OCI-LY1 (cell line): Measurements from ENCODE around the gene ZNHIT1.

Experiments
- H2AFZ ChIP-seq: fragments of 200-600 bp; sonication (generic), shearing (Covaris generic); 2 replicates; pipeline ENCODE4 v1.6.0; 2014; ENCODE audit warnings: antibody characterized with exemption, mild to moderate bottlenecking, low read length
- H3F3A ChIP-seq: fragments of 200-600 bp; sonication (generic), shearing (Covaris generic); 2 replicates; pipeline ENCODE4 v1.6.0; 2014; ENCODE audit warnings: mild to moderate bottlenecking, antibody characterized with exemption, low read length, moderate library complexity; ENCODE audit not compliant: insufficient read depth
- H3K27ac ChIP-seq: fragments of 200-600 bp; sonication (generic); 2 replicates; pipeline ENCODE4 v1.5.1; 2014; ENCODE audit warnings: low read length, mixed run types, mild to moderate bottlenecking, low read depth; ENCODE audit not compliant: poor library complexity, severe bottlenecking
- H3K27me3 ChIP-seq: fragments of 200-600 bp; sonication (generic); 2 replicates; pipeline ENCODE4 v1.6.0; 2014; ENCODE audit warnings: antibody characterized with exemption, mild to moderate bottlenecking, low read length, moderate library complexity; ENCODE audit not compliant: insufficient read depth
- H3K36me3 ChIP-seq: fragments of 200-600 bp; sonication (generic); 2 replicates; pipeline ENCODE4 v1.6.1; 2014; ENCODE audit warnings: mild to moderate bottlenecking, antibody characterized with exemption, low read length, moderate library complexity, mixed read lengths; ENCODE audit not compliant: insufficient read depth
- H3K4me1 ChIP-seq: fragments of 200-600 bp; sonication (generic); 2 replicates; pipeline ENCODE4 v1.5.1; 2014; ENCODE audit warnings: mild to moderate bottlenecking, low read length, moderate library complexity; ENCODE audit not compliant: insufficient read depth, severe bottlenecking
- H3K4me2 ChIP-seq: fragments of 200-600 bp; sonication (generic), shearing (Covaris generic); 2 replicates; pipeline ENCODE4 v1.6.1; 2014; ENCODE audit warnings: low read length
- H3K4me3 ChIP-seq: fragments of 200-600 bp; sonication (generic); 2 replicates; pipeline ENCODE4 v1.5.1; 2014; ENCODE audit warnings: low read length, low read depth, mild to moderate bottlenecking, mixed read lengths; ENCODE audit not compliant: poor library complexity, severe bottlenecking
- H3K79me2 ChIP-seq: fragments of 200-600 bp; shearing (Covaris generic); 2 replicates; pipeline ENCODE4 v1.6.1; 2016; ENCODE audit warnings: mixed run types, low read length, mixed read lengths; ENCODE audit not compliant: insufficient read depth
- H3K9ac ChIP-seq: fragments of 200-600 bp; sonication (generic), shearing (Covaris generic); 2 replicates; pipeline ENCODE4 v1.6.1; 2014; ENCODE audit warnings: mild to moderate bottlenecking, low read length, mixed read lengths
- H3K9me2 ChIP-seq: fragments of 200-600 bp; sonication (generic), shearing (Covaris generic); 2 replicates; pipeline ENCODE4 v1.6.1; 2014; ENCODE audit warnings: low read depth, mild to moderate bottlenecking, low read length, mixed read lengths
- H3K9me3 ChIP-seq: fragments of 200-600 bp; shearing (Covaris generic); 2 replicates; pipeline ENCODE4 v1.6.1; 2014; ENCODE audit warnings: low read length, mixed read lengths
- H4K20me1 ChIP-seq: fragments of 200-600 bp; sonication (generic), shearing (Covaris generic); 2 replicates; pipeline ENCODE4 v1.6.0; 2016; ENCODE audit warnings: mild to moderate bottlenecking, low read length; ENCODE audit not compliant: insufficient read depth
- CTCF ChIP-seq: fragments of 200-600 bp; sonication (generic), shearing (Covaris generic); IDR thresholded peaks from 2 replicates; pipeline ENCODE4 v1.5.1; 2017; ENCODE audit warnings: mild to moderate bottlenecking, antibody characterized with exemption, low read length, moderate library complexity, mixed read lengths
- EZH2 ChIP-seq: fragments of 200-600 bp; sonication (generic), shearing (Covaris generic); IDR thresholded peaks from 2 replicates; pipeline ENCODE4 v1.8.0; 2017; ENCODE audit warnings: borderline replicate concordance, mixed run types, mild to moderate bottlenecking, antibody characterized with exemption, low read length, moderate library complexity, mixed read lengths

ZNHIT1 gene

GRCh38 chr7:101265622-101266516 is 47.9 kb downstream of the ZNHIT1 start:
- Histone ChIP-seq H3K4me2 (no peak overlapping the region), H3K4me3 (no peak overlapping the region), H2AFZ (no peak overlapping the region)

GRCh38 chr7:101269664-101270063 is 51.7 kb downstream of the ZNHIT1 start:
- Histone ChIP-seq H3K9me3 (no peaks in the 10 kb centered on the region), H3K27ac (no peak overlapping the region), H3K4me1 (no peaks in the 10 kb centered on the region), H4K20me1 (no peaks in the 10 kb centered on the region), H3K79me2 (no peaks in the 10 kb centered on the region), H3K4me2 (no peak overlapping the region), H3F3A (no peaks in the 10 kb centered on the region), H3K4me3 (no peak overlapping the region), H3K36me3 (no peaks in the 10 kb centered on the region), H2AFZ (no peak overlapping the region), H3K27me3 (peaks cover 13% of the 10 kb centered on the region), H3K9me2 (no peaks in the 10 kb centered on the region), H3K9ac (no peak overlapping the region)
- TF ChIP-seq CTCF, result no peak
- no peak for TF ChIP-seq EZH2

More at GRCh38 chr7:101265622-101266516, 47.9 kb downstream of the ZNHIT1 start:
- H4K20me1 ChIP-seq, result no peaks in the 10 kb centered on the region
- no peak overlapping the region for H3K27ac ChIP-seq
- H3K9me3 ChIP-seq, result no peaks in the 10 kb centered on the region
- no peak overlapping the region for H3K9ac ChIP-seq
- peaks cover 14% of the 10 kb centered on the region for H3K27me3 ChIP-seq
- TF ChIP-seq CTCF (no peak), EZH2 (no peak)
- no peaks in the 10 kb centered on the region for H3K79me2 ChIP-seq
- H3K4me1 ChIP-seq, result no peaks in the 10 kb centered on the region
- H3K9me2 ChIP-seq, result no peaks in the 10 kb centered on the region
- no peaks in the 10 kb centered on the region for H3K36me3 ChIP-seq
- H3F3A ChIP-seq, result no peaks in the 10 kb centered on the region

- no peaks in the 10 kb centered on the region for H3K9me2 ChIP-seq
- H3K9ac ChIP-seq, result no peak overlapping the region
- H3K4me2 ChIP-seq, result no peak overlapping the region
- H3K27me3 ChIP-seq, result peaks cover 8% of the 10 kb centered on the region
- H3K79me2 ChIP-seq, result no peaks in the 10 kb centered on the region
- TF ChIP-seq CTCF (no peak), EZH2 (no peak)
- no peaks in the 10 kb centered on the region for H3K4me1 ChIP-seq
- H3K36me3 ChIP-seq, result no peaks in the 10 kb centered on the region
- no peaks in the 10 kb centered on the region for H3K9me3 ChIP-seq
- H3K27ac ChIP-seq, result no peak overlapping the region
- no peaks in the 10 kb centered on the region for H3F3A ChIP-seq
- H2AFZ ChIP-seq, result no peak overlapping the region
- H3K4me3 ChIP-seq, result no peak overlapping the region
- H4K20me1 ChIP-seq, result no peaks in the 10 kb centered on the region
Observed at GRCh38 chr7:101271021-101271420, 53.1 kb downstream of the ZNHIT1 start.
